Ishikawa (cell line): ENCODE data around the gene NANP.

Experiments
- CEBPB ChIP-seq: IDR thresholded peaks from 2 replicates; pipeline ENCODE4 v1.6.1; 2012
- CREB1 ChIP-seq: IDR thresholded peaks from 2 replicates; pipeline ENCODE4 v1.6.1; 2012; ENCODE audit warnings: low read depth
- EGR1 ChIP-seq: IDR thresholded peaks from 2 replicates; pipeline ENCODE4 v1.6.1; 2012
- EP300 ChIP-seq: IDR thresholded peaks from 2 replicates; pipeline ENCODE4 v1.6.1; 2012; ENCODE audit warnings: borderline replicate concordance
- FOXM1 ChIP-seq: IDR thresholded peaks from 2 replicates; pipeline ENCODE4 v1.6.1; 2012; ENCODE audit warnings: low read depth, borderline replicate concordance
- MAX ChIP-seq: IDR thresholded peaks from 2 replicates; pipeline ENCODE4 v1.6.1; 2012
- RAD21 ChIP-seq: IDR thresholded peaks from 2 replicates; pipeline ENCODE4 v1.6.1; 2012; ENCODE audit warnings: low read depth
- REST ChIP-seq: IDR thresholded peaks from 2 replicates; pipeline ENCODE4 v1.6.1; 2012; ENCODE audit warnings: low read depth, mild to moderate bottlenecking
- TAF1 ChIP-seq: IDR thresholded peaks from 2 replicates; pipeline ENCODE4 v1.6.1; 2012; ENCODE audit warnings: low read depth, mild to moderate bottlenecking
- TEAD4 ChIP-seq: IDR thresholded peaks from 2 replicates; pipeline ENCODE4 v1.6.1; 2012
- USF1 ChIP-seq: IDR thresholded peaks from 2 replicates; pipeline ENCODE4 v1.6.1; 2012
- YY1 ChIP-seq: IDR thresholded peaks from 2 replicates; pipeline ENCODE4 v1.6.1; 2012; ENCODE audit warnings: low read depth
- ZBTB7A ChIP-seq: IDR thresholded peaks from 2 replicates; pipeline ENCODE4 v1.6.1; 2012; ENCODE audit warnings: low read depth

DNA sequence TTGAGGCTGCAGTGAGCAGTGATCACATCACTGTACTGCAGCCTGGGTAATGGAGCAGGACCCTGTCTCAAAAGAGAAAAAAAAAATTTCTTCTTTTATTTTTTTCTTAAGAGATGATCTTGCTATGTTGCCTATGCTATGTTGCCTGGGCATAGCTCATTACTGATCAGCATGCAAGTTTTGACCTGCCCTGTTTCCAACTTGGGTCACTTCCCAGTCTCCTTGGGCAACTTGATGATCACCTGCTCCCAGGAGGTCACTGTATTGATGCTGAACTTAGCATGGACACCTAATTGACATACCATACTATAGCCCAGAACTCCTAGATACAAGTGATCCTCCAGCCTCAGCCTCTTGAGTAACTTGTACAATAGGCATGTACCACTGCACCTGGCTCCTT, 30.7 kb upstream of the NANP start:
- TF ChIP-seq ZBTB7A (no peak), TAF1 (no peak), CREB1 (no peak), TEAD4 (no peak), MAX (no peak), RAD21 (no peak), EP300 (no peak), REST (no peak), CEBPB (no peak), USF1 (no peak), YY1 (no peak), FOXM1 (no peak), EGR1 (no peak)
